ENCODE measurements around the gene MAN1C1. TPM values are rescaled to one million over a fixed set of nuclear protein-coding genes. Genes with fewer than 3 reads are reported as not detected.

Gene MAN1C1
- total RNA-seq, 1 experiment from 2014 or later, result 9.3 TPM

GRCh38 chr1:25727635-25728286 is 111.2 kb downstream of the MAN1C1 start:
- no peak for DNase-seq
- Histone ChIP-seq H3K9ac (ENCODE audit: extremely low read depth, insufficient read length, low read length) (no peak overlapping the region), H3T11ph (ENCODE audit: low read length) (no peak overlapping the region), H4K5ac (ENCODE audit: insufficient read length, low read depth, low read length) (no peak overlapping the region), H2BK15ac (ENCODE audit: low read depth, low read length) (no peak overlapping the region), H3K4me1 (ENCODE audit: insufficient read depth, low read length) (peaks cover 3% of the 10 kb centered on the region; the same call in 1 of the 2 replicates), H4K91ac (ENCODE audit: insufficient read length, low read depth, low read length) (no peak overlapping the region), H3K23ac (ENCODE audit: insufficient read length, low read depth, low read length) (no peak overlapping the region), H3K79me1 (ENCODE audit: insufficient read depth, low read depth, low read length, poor library complexity, severe bottlenecking) (no peaks in the 10 kb centered on the region), H3K79me2 (ENCODE audit: insufficient read depth, low read length) (no peaks in the 10 kb centered on the region), H3K23me2 (ENCODE audit: insufficient read length, low read depth, low read length, poor library complexity, severe bottlenecking) (no peaks in the 10 kb centered on the region), H3K9me3 (ENCODE audit: control insufficient read depth, low read depth, low read length) (no peaks in the 10 kb centered on the region), H3K14ac (ENCODE audit: insufficient read depth, low read length) (no peak overlapping the region), H3K27me3 (ENCODE audit: insufficient read depth, low read length) (no peaks in the 10 kb centered on the region), H3K18ac (ENCODE audit: insufficient read length, low read depth, low read length) (no peak overlapping the region), H2AFZ (ENCODE audit: low read length) (no peak overlapping the region), H2BK5ac (ENCODE audit: insufficient read length, low read length) (no peak overlapping the region), H2BK20ac (ENCODE audit: low read depth, low read length, poor library complexity, severe bottlenecking) (no peak overlapping the region), H3K4ac (ENCODE audit: low read depth, low read length) (no peak overlapping the region), H4K20me1 (ENCODE audit: control insufficient read depth, insufficient read depth, insufficient read length) (no peaks in the 10 kb centered on the region), H2AK5ac (ENCODE audit: insufficient read length, low read length) (no peak overlapping the region), H4K8ac (replicated peaks; ENCODE audit: insufficient read length, low read depth, low read length) (no peak overlapping the region), H3K56ac (ENCODE audit: insufficient read length, low read depth, low read length) (no peak overlapping the region), H2BK12ac (ENCODE audit: insufficient read length, low read depth, low read length) (no peak overlapping the region), H3K4me2 (ENCODE audit: insufficient read depth, insufficient read length, low read length) (no peak overlapping the region), H2BK120ac (ENCODE audit: low read depth, low read length, poor library complexity, severe bottlenecking) (no peak overlapping the region), H3K27ac (ENCODE audit: insufficient read length, low read depth, low read length) (no peak overlapping the region)
- H3K36me3 Mint-ChIP-seq (ENCODE audit: insufficient read depth in 1 of 3, low read depth in 3 of 3), result no peaks in the 10 kb centered on the region
- no CpG with 5 or more reads among the region's 12 CpGs for WGBS (ENCODE audit: extremely low coverage, insufficient read length, low lambda C conversion rate)
- H3K4me1 Mint-ChIP-seq, result peaks cover 49 to 57% of the 10 kb centered on the region in 2 experiments
- TF ChIP-seq, protein P1, sequence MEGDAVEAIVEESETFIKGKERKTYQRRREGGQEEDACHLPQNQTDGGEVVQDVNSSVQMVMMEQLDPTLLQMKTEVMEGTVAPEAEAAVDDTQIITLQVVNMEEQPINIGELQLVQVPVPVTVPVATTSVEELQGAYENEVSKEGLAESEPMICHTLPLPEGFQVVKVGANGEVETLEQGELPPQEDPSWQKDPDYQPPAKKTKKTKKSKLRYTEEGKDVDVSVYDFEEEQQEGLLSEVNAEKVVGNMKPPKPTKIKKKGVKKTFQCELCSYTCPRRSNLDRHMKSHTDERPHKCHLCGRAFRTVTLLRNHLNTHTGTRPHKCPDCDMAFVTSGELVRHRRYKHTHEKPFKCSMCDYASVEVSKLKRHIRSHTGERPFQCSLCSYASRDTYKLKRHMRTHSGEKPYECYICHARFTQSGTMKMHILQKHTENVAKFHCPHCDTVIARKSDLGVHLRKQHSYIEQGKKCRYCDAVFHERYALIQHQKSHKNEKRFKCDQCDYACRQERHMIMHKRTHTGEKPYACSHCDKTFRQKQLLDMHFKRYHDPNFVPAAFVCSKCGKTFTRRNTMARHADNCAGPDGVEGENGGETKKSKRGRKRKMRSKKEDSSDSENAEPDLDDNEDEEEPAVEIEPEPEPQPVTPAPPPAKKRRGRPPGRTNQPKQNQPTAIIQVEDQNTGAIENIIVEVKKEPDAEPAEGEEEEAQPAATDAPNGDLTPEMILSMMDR (conservative IDR thresholded peaks at IDR 0.05), result no peak
- peak overlapping the region in 2 of 3 experiments; percentile 39 to 60; a peak in 3 of 7 replicates for H3K27ac Mint-ChIP-seq
- H3K4me3 Mint-ChIP-seq, result no peak overlapping the region
- peaks cover 1% of the 10 kb centered on the region for H3K27me3 Mint-ChIP-seq (ENCODE audit: low read depth)
- H3K9me3 Mint-ChIP-seq, result no peaks in the 10 kb centered on the region
